Cardiac atrium fibroblast (primary cell): ENCODE data around the gene ZNF236. TPM values are rescaled to one million over a fixed set of nuclear protein-coding genes. Genes with fewer than 3 reads are reported as not detected.

ENCODE experiments used
- total RNA-seq: library from RNA; depleted of rRNA; stranded (reverse); fragments of >200 nt; gene quantifications from 2 replicates; pipeline ENCODE4 v1.2.3, GENCODE V29; 2015

ZNF236 gene
- total RNA-seq, result 4.4 and 4.7 TPM in 2 replicates

GRCh38 chr18:76822506-76823160 lies at the start of gene ZNF236:
ZNF236 (plus strand) TSS chr18:76822557; CDS start chr18:76822608, 51 bp downstream.

